GM23248 (cell line): ENCODE results near the gene TMEM254. TPM values are rescaled to one million over a fixed set of nuclear protein-coding genes. Genes with fewer than 3 reads are reported as not detected.
A peak's percentile ranks its signal among the peaks of the same experiment; 100 is the strongest.
"Not testable (repeated sequence)": the region's sequence is repeated elsewhere in the genome, so short reads cannot be mapped to it uniquely, and the experiment has no call there.

ENCODE experiments used
- DNase-seq: peaks from one replicate; pipeline ENCODE4 v3.0.0-alpha.2; 2015
- H2AFZ ChIP-seq: fragments of 200-600 bp; sonication (generic); 2 replicates; pipeline ENCODE4 v1.6.1; 2016; ENCODE audit warnings: antibody characterized with exemption
- H3F3A ChIP-seq: fragments of 200-600 bp; sonication (generic); 2 replicates; pipeline ENCODE4 v1.6.1; 2016; ENCODE audit warnings: mild to moderate bottlenecking, antibody characterized with exemption, mixed run types; ENCODE audit not compliant: insufficient read depth
- H3K27ac ChIP-seq: fragments of 200-600 bp; sonication (generic); 2 replicates; pipeline ENCODE4 v1.5.1; 2016; ENCODE audit warnings: mild to moderate bottlenecking
- H3K27me3 ChIP-seq: fragments of 200-600 bp; sonication (generic); replicated peaks from 2 replicates; pipeline ENCODE4 v1.6.1; 2016; ENCODE audit warnings: mild to moderate bottlenecking; ENCODE audit not compliant: insufficient read depth
- H3K36me3 ChIP-seq: fragments of 200-600 bp; sonication (generic); 2 replicates; pipeline ENCODE4 v1.6.1; 2016; ENCODE audit warnings: low read depth, mild to moderate bottlenecking
- H3K4me1 ChIP-seq: fragments of 200-600 bp; sonication (generic); 2 replicates; pipeline ENCODE4 v1.6.1; 2016; ENCODE audit warnings: mild to moderate bottlenecking; ENCODE audit not compliant: insufficient read depth
- H3K4me2 ChIP-seq: fragments of 200-600 bp; sonication (generic); one replicate; pipeline ENCODE4 v1.6.1; 2016; ENCODE audit warnings: mild to moderate bottlenecking; ENCODE audit not compliant: unreplicated experiment
- H3K4me3 ChIP-seq: fragments of 200-600 bp; sonication (generic); 2 replicates; pipeline ENCODE4 v1.5.1; 2016; ENCODE audit warnings: mild to moderate bottlenecking
- H3K79me2 ChIP-seq: fragments of 200-600 bp; sonication (generic); 2 replicates; pipeline ENCODE4 v1.6.1; 2016; ENCODE audit warnings: mild to moderate bottlenecking; ENCODE audit not compliant: insufficient read depth
- H3K9ac ChIP-seq: fragments of 200-600 bp; sonication (generic); 2 replicates; pipeline ENCODE4 v1.6.1; 2016; ENCODE audit warnings: mild to moderate bottlenecking
- H3K9me2 ChIP-seq: fragments of 200-600 bp; sonication (generic); 2 replicates; pipeline ENCODE4 v1.6.1; 2016; ENCODE audit warnings: mixed run types, mild to moderate bottlenecking, moderate library complexity; ENCODE audit not compliant: insufficient read depth
- H3K9me3 ChIP-seq: fragments of 200-600 bp; sonication (generic); one replicate; pipeline ENCODE4 v1.6.1; 2017; ENCODE audit warnings: low read depth
- H4K20me1 ChIP-seq: fragments of 200-600 bp; sonication (generic); 2 replicates; pipeline ENCODE4 v1.6.0; 2016; ENCODE audit not compliant: insufficient read depth
- EZH2 ChIP-seq: fragments of 200-600 bp; sonication (generic); IDR thresholded peaks from 2 replicates; pipeline ENCODE4 v1.6.1; 2018; ENCODE audit warnings: antibody characterized with exemption, mild to moderate bottlenecking; ENCODE audit not compliant: insufficient read depth, poor library complexity, severe bottlenecking
- EZH2phosphoT487 ChIP-seq: fragments of 200-600 bp; sonication (generic); IDR thresholded peaks from 2 replicates; pipeline ENCODE4 v1.6.1; 2018; ENCODE audit warnings: antibody characterized with exemption, moderate library complexity, mild to moderate bottlenecking, low read depth; ENCODE audit not compliant: insufficient read depth
- WGBS, 2 experiments: methylation state at CpG; one replicate each; pipeline ENCODE4 v1.1.6; 2015 to 2017; ENCODE audit warnings: low lambda C conversion rate in 2 of 2, low coverage in 1 of 2; ENCODE audit errors: missing lambda C conversion rate in 2 of 2; 5-methylcytosine and 5-hydroxymethylcytosine counted together
- in situ Hi-C: fragments of 300-500 bp; cut with MboI; formaldehyde crosslinking; loops from 2 replicates; pipeline ENCODE4 v1.15.0; 2020
- polyA plus RNA-seq: library from polyadenylated mRNA; unstranded; fragments of >200 nt; fragmentation: Nextera tagmentation; extraction: Ambion mirVana; gene quantifications from 2 replicates; pipeline ENCODE4 v1.2.1, GENCODE V29; 2016
- total RNA-seq: library from RNA; depleted of rRNA; stranded (reverse); fragments of >200 nt; shearing (Covaris generic); gene quantifications from 2 replicates; pipeline ENCODE4 v1.2.3, GENCODE V29; 2014

Gene TMEM254
- total and polyA plus RNA-seq, 2 experiments from 2014 or later, result 18.4 to 39.2 TPM

DNA sequence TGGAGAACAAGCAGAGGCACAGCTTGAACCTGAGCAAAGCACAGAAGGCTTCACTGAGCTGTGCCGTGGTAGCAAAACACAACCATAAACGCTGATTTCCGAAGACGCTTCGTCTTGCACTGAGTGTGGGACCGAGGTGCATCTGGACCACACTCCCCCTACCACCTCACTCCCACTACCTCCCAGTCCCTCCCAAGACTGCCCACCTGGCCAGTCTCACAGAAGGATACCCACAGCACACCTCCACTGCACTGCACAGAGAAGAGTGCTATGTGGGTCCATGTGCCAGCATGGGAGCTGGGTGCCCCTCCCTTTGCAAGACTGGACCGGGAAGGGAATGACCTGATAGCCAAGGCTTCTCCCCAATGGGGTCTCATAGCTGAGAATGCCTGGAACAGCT lies 40.2 kb upstream of the TMEM254 start:
- H3K4me1 ChIP-seq, DNase-seq, H3K27ac ChIP-seq, H3K36me3 ChIP-seq, H4K20me1 ChIP-seq, H3F3A ChIP-seq, H3K9me3 ChIP-seq, H3K4me3 ChIP-seq, H2AFZ ChIP-seq, H3K4me2 ChIP-seq, in situ Hi-C loops, H3K27me3 ChIP-seq, H3K9me2 ChIP-seq, H3K79me2 ChIP-seq, H3K9ac ChIP-seq: not testable (repeated sequence)
- WGBS, 2 experiments, result 33 to 54% methylated on average over 1 of the region's 7 CpGs

DNA sequence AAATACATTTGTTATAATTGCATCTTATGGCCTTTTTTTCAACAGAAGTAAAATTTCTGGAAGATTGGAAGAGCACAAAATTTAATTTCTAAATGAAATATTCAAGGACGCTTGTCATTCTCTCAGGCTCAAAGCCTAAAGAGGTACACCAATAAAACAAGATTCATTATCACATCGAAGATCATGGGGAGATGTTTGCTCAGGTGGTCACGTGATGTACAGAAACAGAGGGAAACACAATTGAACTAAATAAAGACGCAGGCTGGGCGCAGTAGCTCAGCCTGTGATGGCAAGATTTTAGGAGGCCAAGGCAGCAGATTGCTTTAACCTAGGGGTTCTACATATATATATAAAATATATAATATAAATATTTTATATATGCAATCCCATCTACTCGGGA lies 37.3 kb upstream of the TMEM254 start:
- no peak for TF ChIP-seq EZH2phosphoT487
- no peak for TF ChIP-seq EZH2

GRCh38 chr10:80044935-80045334 lies 33.5 kb upstream of the TMEM254 start:
- H3F3A ChIP-seq, H3K27me3 ChIP-seq, H3K79me2 ChIP-seq, H2AFZ ChIP-seq, H3K9ac ChIP-seq, H3K9me3 ChIP-seq, in situ Hi-C loops, H3K27ac ChIP-seq, H3K4me2 ChIP-seq, H3K4me1 ChIP-seq, H3K4me3 ChIP-seq, H3K36me3 ChIP-seq, H3K9me2 ChIP-seq, H4K20me1 ChIP-seq: not testable (repeated sequence)
- peak; percentile 4 for DNase-seq
- 64 to 77% methylated on average over 6 of the region's 6 CpGs for WGBS, 2 experiments

More for the DNA sequence above, 37.3 kb upstream of the TMEM254 start:
- H2AFZ ChIP-seq, result no peak overlapping the region
- H3K27me3 ChIP-seq, result no peaks in the 10 kb centered on the region
- no peak overlapping the region for H3K4me2 ChIP-seq
- H3K36me3 ChIP-seq, result no peaks in the 10 kb centered on the region
- DNase-seq, result no peak
- H3K9me3 ChIP-seq, result no peaks in the 10 kb centered on the region
- H3K27ac ChIP-seq, result no peak overlapping the region
- H3K9me2 ChIP-seq, result no peaks in the 10 kb centered on the region
- H3K79me2 ChIP-seq, result no peaks in the 10 kb centered on the region
- H4K20me1 ChIP-seq, result no peaks in the 10 kb centered on the region
- H3K9ac ChIP-seq, result no peak overlapping the region
- 77 to 80% methylated on average over 6 of the region's 6 CpGs for WGBS, 2 experiments
- in situ Hi-C loops, result no loop called here
- no peaks in the 10 kb centered on the region for H3F3A ChIP-seq
- no peaks in the 10 kb centered on the region for H3K4me1 ChIP-seq
- H3K4me3 ChIP-seq, result no peak overlapping the region

DNA sequence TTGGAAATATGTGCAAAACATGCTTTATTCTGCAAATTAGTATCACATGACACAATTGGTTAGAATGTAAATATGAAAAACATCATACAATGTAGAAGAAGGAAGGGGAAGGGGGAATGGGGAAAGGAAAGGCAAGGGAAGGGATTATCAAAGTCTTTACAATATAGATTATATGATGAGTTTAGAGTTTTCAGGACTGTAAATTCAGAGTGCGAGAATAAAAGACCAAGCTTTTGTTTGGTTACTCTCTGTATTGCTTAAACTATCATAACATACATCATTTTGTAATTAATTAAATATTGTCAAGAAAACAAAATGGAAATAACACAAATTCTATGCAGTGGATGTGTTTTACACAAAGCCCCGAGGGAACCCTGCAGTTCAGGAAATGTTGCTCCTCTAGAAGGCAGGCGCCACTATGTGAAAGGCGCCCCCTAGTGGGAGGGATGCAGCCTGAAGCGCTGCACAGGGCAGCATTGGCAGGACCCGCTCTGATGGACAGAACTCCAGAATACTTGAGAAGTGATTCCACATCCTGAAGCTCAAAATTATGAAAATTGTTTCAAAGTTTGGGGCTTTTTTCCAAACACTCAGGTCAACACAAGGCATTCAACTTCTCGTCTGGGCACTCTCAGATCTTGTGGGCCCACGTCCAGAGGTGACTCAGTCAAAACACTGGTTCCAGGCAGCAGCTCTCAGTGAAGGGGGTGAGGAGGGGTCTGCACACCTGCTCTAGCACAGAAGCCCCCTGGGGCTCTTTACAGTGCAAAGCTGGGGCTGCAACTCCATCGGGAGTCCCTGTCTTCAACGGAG lies 31.6 kb upstream of the TMEM254 start:
- no peaks in the 10 kb centered on the region for H3K79me2 ChIP-seq
- WGBS, 2 experiments, result 25 to 31% methylated on average over 10 of the region's 10 CpGs
- no peaks in the 10 kb centered on the region for H3K27me3 ChIP-seq
- TF ChIP-seq EZH2 (no peak), EZH2phosphoT487 (no peak)
- no peaks in the 10 kb centered on the region for H3F3A ChIP-seq
- H3K9me3 ChIP-seq, result no peaks in the 10 kb centered on the region
- peak; percentile 86 for DNase-seq
- no peaks in the 10 kb centered on the region for H3K9me2 ChIP-seq
- no peak overlapping the region for H3K9ac ChIP-seq
- H3K27ac ChIP-seq, result no peak overlapping the region
- H3K36me3 ChIP-seq, result no peaks in the 10 kb centered on the region
- H4K20me1 ChIP-seq, result no peaks in the 10 kb centered on the region
- H3K4me2 ChIP-seq, result no peak overlapping the region
- H2AFZ ChIP-seq, result no peak overlapping the region
- H3K4me3 ChIP-seq, result no peak overlapping the region
- H3K4me1 ChIP-seq, result no peaks in the 10 kb centered on the region
- in situ Hi-C loops, result no loop called here

DNA sequence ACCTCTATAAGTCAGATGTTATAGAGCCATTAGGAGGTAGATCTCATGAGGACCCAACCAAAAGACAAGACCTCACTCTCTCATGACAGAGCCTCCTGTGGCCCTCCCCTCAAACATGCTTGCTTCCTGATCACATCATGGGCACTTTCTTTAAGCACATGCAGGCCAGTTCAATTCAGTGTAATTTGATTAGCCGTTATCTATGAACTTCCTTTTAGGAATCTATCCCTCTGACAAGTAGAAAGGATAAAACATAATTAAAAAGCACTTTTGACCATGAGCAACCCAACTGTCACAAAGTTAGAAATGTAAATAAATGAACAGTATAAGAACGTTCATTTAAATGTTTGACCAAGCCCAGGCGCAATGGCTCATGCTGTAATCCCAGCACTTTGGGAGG lies 27.7 kb upstream of the TMEM254 start:
- no peak for DNase-seq
- no peak overlapping the region for H2AFZ ChIP-seq
- 89% methylated on average over 3 of the region's 3 CpGs for WGBS, 2 experiments
- no peak overlapping the region for H3K27ac ChIP-seq
- no peaks in the 10 kb centered on the region for H3K36me3 ChIP-seq
- in situ Hi-C loops, result loop anchor here (10.0 kb wide), 1 partner anchor 174 kb away; no protein-coding TSS in a partner anchor
- no peak overlapping the region for H3K4me2 ChIP-seq
- TF ChIP-seq EZH2 (no peak), EZH2phosphoT487 (no peak)
- no peaks in the 10 kb centered on the region for H4K20me1 ChIP-seq
- H3K4me3 ChIP-seq, result no peak overlapping the region
- no peaks in the 10 kb centered on the region for H3K27me3 ChIP-seq
- H3K9ac ChIP-seq, result no peak overlapping the region
- H3K4me1 ChIP-seq, result no peaks in the 10 kb centered on the region
- no peaks in the 10 kb centered on the region for H3K9me2 ChIP-seq
- H3K9me3 ChIP-seq, result no peaks in the 10 kb centered on the region
- no peaks in the 10 kb centered on the region for H3F3A ChIP-seq
- H3K79me2 ChIP-seq, result no peaks in the 10 kb centered on the region
